GM21723 (cell line): ENCODE measurements around the gene IFIT5.
"Not testable (repeated sequence)": the region's sequence is repeated elsewhere in the genome, so short reads cannot be mapped to it uniquely, and the experiment has no call there.

ENCODE experiments used
- ATAC-seq: cut with Tn5 transposase; IDR thresholded peaks from one replicate; pipeline ENCODE4 v1.9.1; 2021; ENCODE audit warnings: mild to moderate bottlenecking, moderate library complexity; ENCODE audit not compliant: unreplicated experiment

The IFIT5 gene

DNA sequence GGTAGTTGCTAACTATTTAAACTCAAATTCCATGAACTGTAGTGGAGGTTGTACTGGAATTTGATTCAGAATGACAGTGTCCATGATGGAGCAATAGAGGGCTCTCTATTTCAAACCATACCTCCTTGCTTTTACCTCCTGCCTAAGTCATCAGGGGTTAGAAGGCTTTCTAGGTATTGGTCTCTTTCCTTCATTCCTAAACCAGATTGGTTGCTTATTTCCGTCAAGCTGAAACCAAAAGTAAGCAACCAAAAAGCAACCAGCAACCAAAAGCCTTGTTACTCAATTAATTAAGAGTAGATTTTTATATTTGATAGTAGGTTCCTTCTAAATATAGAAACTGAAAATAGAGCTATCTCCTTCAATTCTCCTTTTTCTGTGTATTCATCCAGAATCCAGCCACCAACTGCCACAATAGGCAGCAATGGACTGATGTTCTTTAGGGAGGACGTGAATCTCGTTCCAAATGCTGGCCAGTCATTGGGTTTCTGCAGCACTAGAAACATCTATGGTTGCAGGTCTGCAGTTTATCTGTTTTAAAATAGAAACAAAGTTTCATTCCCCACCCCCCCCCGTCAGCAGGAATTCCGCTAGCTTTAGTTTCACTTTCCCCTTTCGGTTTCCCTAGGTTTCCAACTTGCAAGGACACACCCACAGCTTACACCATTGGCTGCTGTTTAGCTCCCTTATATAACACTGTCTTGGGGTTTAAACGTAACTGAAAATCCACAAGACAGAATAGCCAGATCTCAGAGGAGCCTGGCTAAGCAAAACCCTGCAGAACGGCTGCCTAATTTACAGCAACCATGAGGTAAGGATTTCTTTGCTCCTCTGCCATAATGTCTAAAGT is 22.2 kb upstream of the IFIT5 start, which contains the start of gene IFIT1:
TSS of gene IFIT1 (plus strand) at position 717 of the 850 bp plus-strand sequence. CDS start at position 807, 90 bp downstream.
- peak; percentile 87 for ATAC-seq

DNA sequence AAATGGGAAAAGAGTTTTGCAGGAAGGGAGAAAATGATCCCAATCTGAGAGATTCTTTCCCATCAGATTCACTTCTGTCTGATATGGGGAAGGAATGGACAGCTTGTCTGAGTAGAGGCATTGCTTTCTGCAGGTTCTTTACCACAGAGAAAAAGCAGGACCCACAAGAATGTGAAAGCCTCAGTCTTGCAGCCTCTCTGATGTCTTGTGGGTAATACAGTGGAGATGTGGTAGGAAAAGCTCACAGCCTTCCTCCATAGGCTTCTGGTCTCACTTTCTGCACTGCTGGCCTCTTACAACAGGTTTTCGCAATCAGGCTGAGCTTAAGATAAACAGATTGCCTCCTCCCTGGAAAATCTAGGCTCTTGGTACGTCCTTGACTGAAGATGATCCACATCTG is 21.4 kb upstream of the IFIT5 start:
- ATAC-seq = peak; percentile 41

- ATAC-seq = no peak
Observed at GRCh38 chr10:89393898-89394297, 20.5 kb upstream of the IFIT5 start.

GRCh38 chr10:89395141-89395540 is 19.2 kb upstream of the IFIT5 start:
- ATAC-seq = no peak

DNA sequence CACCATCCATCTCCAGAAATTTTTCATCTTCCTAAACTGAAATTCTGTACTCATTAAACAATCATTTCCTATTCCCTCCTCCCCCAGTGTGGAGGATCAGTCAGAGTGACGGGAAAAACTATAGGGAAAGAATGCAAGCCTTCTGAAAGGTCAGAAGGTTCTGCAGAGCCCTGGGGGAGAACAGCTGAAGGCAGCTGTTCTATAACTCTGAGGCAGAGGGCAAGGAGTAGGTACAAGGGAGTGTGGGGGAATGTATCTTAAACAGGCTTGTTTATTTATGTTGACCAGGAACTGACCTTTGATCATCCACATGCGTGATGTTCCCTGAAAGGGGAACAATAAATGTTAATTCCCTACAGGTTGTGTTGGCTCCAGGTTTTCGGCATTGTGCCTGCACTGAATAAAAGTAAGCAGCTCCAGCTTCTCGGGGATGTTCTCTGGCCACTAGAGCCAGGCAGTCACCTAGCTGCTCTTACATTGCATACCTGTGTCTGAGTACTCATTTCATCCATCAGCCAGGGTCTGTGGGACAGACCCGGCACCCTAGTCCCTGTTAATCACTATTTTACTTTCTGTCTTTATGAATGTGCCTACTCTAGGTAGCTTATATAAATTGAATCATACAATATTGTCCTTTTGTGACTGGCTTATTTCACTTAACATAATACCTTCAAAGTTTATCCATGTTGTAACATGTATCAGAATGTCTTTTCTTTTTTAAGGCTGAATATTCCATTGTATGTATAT is 16.2 kb upstream of the IFIT5 start:
- ATAC-seq = no peak

- ATAC-seq = no peak
Observed at GRCh38 chr10:89399956-89400355, 14.4 kb upstream of the IFIT5 start.

GRCh38 chr10:89403043-89403442 is 11.3 kb upstream of the IFIT5 start:
- ATAC-seq = no peak

GRCh38 chr10:89404104-89405047 is 10.0 kb upstream of the IFIT5 start:
- no peak for ATAC-seq

GRCh38 chr10:89406178-89406577 is 8.2 kb upstream of the IFIT5 start:
- not testable (repeated sequence) for ATAC-seq

- not testable (repeated sequence) for ATAC-seq
Observed at GRCh38 chr10:89407792-89408191, 6.6 kb upstream of the IFIT5 start.

- ATAC-seq = not testable (repeated sequence)
Observed at GRCh38 chr10:89409282-89409681, 5.1 kb upstream of the IFIT5 start.

DNA sequence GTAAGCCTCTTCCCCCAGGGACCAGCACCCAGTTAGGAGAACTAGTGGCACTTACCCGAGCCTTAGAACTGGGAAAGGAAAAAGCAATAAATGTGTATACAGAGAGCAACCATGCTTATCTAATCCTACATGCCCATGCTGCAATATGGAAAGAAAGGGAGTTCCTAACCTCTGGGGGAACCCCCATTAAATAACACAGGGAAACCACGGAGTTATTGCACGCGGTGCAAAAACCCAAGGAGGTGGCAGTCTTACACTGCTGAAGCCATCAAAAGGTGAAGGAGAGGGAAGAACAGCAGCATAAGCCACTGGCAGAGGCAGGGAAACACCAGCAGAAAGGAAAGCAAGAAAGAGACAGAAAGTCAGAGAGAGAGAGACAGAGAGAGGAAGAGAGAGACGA is 3.8 kb upstream of the IFIT5 start:
- not testable (repeated sequence) for ATAC-seq

DNA sequence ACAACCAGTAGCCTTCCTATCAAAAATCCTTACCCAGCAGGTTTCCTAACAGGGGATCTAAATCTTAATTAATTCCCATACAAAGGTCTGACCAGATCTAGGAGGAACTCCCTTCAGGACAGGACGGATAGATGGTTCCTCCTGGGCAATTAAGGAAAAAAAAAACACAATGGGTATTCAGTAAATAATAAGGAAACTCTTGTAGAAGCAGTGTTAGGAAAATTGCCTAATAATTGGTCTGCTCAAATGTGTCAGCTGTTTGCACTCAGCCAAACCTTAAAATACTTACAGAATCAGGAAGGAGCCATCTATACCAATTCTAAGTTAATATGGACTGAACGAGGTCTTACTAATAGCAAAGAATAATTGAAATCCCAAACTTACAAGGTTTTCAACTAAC is 3.2 kb upstream of the IFIT5 start:
- not testable (repeated sequence) for ATAC-seq

DNA sequence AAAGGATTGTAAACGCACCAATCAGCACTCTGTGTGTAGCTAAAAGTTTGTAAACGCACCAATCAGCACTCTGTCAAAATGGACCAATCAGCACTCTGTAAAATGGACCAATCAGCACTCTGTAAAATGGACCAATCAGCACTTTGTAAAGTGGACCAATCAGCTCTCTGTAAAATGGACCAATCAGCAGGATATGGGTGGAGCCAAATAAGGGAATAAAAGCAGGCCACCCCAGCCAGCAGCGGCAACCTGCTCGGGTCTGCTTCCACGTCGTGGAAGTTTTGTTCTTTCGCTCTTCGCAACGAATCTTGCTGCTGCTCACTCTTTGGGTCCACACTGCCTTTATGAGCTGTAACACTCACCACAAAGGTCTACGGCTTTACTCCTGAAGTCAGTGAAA is 2.1 kb upstream of the IFIT5 start:
- ATAC-seq = not testable (repeated sequence)

- no peak for ATAC-seq
Observed at GRCh38 chr10:89413398-89413912, 913 bp upstream of the IFIT5 start.

- peak; percentile 44 for ATAC-seq
Observed at GRCh38 chr10:89414879-89415821, 782 bp downstream of the IFIT5 start.

- no peak for ATAC-seq
Observed at GRCh38 chr10:89416465-89416864, 2.1 kb downstream of the IFIT5 start.

- ATAC-seq = no peak
Observed at GRCh38 chr10:89419548-89419947, 5.2 kb downstream of the IFIT5 start.

GRCh38 chr10:89421018-89421476 is 6.7 kb downstream of the IFIT5 start:
- ATAC-seq = no peak
